ENCODE results near the gene SEMA3E. TPM values are rescaled to one million over a fixed set of nuclear protein-coding genes. Genes with fewer than 3 reads are reported as not detected.

Gene SEMA3E
- total and polyA plus RNA-seq, 8 donors, result 0.23 to 2.0 (median 0.97) TPM

DNA sequence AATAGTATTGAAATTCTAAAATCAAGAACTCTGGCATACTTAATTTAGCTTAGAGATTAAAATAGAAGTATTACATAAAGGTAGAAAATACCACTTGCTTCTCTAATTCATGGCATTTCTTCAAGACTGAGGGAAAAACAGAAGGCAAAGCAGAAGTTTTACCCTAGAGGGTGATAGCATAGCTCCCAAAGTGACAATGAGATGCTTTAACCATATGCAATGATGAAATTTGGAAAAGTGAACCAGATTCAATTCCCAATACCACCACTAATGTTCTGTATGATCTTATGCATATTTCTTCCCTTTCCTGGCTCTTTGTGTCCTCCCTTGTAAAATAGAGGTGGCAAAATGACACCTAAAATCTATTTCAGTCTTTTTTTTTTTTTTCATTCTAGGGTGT is 260.5 kb downstream of the SEMA3E start:
- intact Hi-C loops (cut with DNase I), result no loop called here
- FAIRE-seq, result no peak
- TF ChIP-seq CTCF (IDR thresholded peaks at IDR 0.05), result no peak
- Histone ChIP-seq H3K4me1 (no peaks in the 10 kb centered on the region), H3K27ac (no peak overlapping the region), H3K27me3 (no peaks in the 10 kb centered on the region), H3K36me3 (no peaks in the 10 kb centered on the region), H3K9me3 (no peaks in the 10 kb centered on the region), H3K4me3 (no peak overlapping the region)
- ATAC-seq, result no peak
- no peak for DNase-seq

GRCh38 chr7:83366629-83367028 is 282.3 kb downstream of the SEMA3E start:
- Histone ChIP-seq H3K9me3 (no peaks in the 10 kb centered on the region), H3K4me1 (no peaks in the 10 kb centered on the region), H3K4me3 (no peak overlapping the region), H3K27ac (no peak overlapping the region), H3K27me3 (no peaks in the 10 kb centered on the region), H3K36me3 (no peaks in the 10 kb centered on the region)
- 32 to 40% methylated on average over 2 of the region's 2 CpGs for WGBS, 2 donors
- no peak for TF ChIP-seq CTCF (IDR thresholded peaks at IDR 0.05)
- DNase-seq, result no peak
- FAIRE-seq, result no peak
- intact Hi-C loops (cut with DNase I), result no loop called here
- ATAC-seq, result no peak

GRCh38 chr7:83365746-83366145 is 283.2 kb downstream of the SEMA3E start:
- FAIRE-seq, result no peak
- ATAC-seq, result no peak

DNA sequence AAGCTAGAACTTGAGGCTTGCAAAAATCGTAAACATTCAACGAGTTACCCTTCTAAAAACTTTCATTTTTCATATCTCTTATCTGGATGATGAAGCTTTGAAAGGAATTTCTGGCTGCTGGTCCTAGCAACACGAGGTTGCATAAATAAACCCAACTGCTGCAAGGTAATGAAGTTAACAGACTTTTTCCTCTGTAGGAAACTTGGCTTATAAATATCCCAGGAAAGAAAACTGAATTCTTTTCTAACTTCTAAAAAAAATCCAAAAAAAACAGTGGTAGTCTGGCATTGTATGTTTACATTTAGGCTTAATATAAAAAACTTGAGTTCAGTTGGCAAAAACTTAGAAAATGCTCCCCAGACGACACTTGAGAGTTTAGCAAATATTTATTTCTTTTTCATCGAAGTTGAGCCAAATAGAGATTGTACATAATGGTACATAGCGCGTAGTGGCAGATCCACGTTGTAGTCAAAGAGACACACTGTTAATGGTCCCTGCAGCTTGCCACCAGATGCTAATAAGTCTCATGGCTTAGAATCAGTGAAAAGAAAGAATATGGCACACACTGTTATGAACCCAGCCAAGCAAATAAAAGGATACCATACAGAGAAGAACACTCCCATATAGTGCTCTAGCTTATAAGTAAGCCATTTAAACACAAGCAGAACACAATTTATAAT is 285.9 kb downstream of the SEMA3E start:
- intact Hi-C loops (cut with DNase I), result no loop called here
- TF ChIP-seq CTCF (IDR thresholded peaks at IDR 0.05), result no peak
- Histone ChIP-seq H3K36me3 (no peaks in the 10 kb centered on the region), H3K4me3 (no peak overlapping the region), H3K4me1 (no peaks in the 10 kb centered on the region), H3K27ac (no peak overlapping the region), H3K9me3 (no peaks in the 10 kb centered on the region), H3K27me3 (no peaks in the 10 kb centered on the region)
- no peak for FAIRE-seq
- ATAC-seq, result no peak
- DNase-seq, result no peak
- WGBS, 2 donors, result 31% methylated on average over 8 of the region's 8 CpGs

More at GRCh38 chr7:83365746-83366145, 283.2 kb downstream of the SEMA3E start:
- H3K4me3 ChIP-seq, result no peak overlapping the region
- intact Hi-C loops (cut with DNase I), result no loop called here
- no peak for DNase-seq
- no peak overlapping the region for H3K27ac ChIP-seq
- H3K4me1 ChIP-seq, result no peaks in the 10 kb centered on the region
- H3K36me3 ChIP-seq, result no peaks in the 10 kb centered on the region
- no peaks in the 10 kb centered on the region for H3K27me3 ChIP-seq
- no peaks in the 10 kb centered on the region for H3K9me3 ChIP-seq
- TF ChIP-seq CTCF (IDR thresholded peaks at IDR 0.05), result no peak

DNA sequence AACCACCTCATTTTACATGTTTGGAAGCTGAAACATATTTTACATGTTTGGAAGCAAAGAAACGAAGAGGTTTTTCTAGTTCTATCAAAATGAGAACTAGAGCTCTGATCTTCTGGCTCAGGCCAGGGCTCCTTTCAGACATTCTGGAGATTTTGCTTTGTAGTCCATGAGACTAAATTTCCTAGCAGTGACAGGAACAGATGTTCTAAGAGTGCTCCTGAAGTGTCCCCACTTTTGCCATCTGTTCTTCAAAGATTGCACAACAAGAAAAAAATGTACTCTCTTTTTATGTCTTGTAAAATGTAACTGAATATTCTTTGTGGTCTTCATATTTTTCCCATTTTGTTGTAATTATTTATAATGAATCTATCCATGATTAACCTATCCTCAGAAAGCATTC is 289.8 kb downstream of the SEMA3E start:
- Histone ChIP-seq H3K36me3 (no peaks in the 10 kb centered on the region), H3K9me3 (no peaks in the 10 kb centered on the region), H3K4me1 (no peaks in the 10 kb centered on the region), H3K4me3 (no peak overlapping the region), H3K27me3 (no peaks in the 10 kb centered on the region), H3K27ac (no peak overlapping the region)
- no peak for TF ChIP-seq CTCF (IDR thresholded peaks at IDR 0.05)
- DNase-seq (no peak), FAIRE-seq (no peak), ATAC-seq (no peak)
- intact Hi-C loops (cut with DNase I), result no loop called here
- 44 to 52% methylated on average over 1 of the region's 1 CpG for WGBS, 2 donors
